Common myeloid progenitor, CD34-positive (primary cell): ENCODE results near the gene PRAF2.

Experiments used
- CTCF ChIA-PET: fragments of 350-600 bp; sonication (Branson Sonifier 250); formaldehyde crosslinking; loops from one replicate; lab custom pipeline; 2021; ENCODE audit warnings: antibody characterized with exemption; lab: Charles Lee
- POLR2A ChIA-PET: fragments of 350-600 bp; sonication (Branson Sonifier 250); formaldehyde crosslinking; loops from one replicate; lab custom pipeline; 2021; ENCODE audit warnings: antibody characterized with exemption; lab: Charles Lee
- DNase-seq, 3 donors: peaks; one replicate each; pipeline versions ENCODE4 v3.0.0 to v3.0.0-alpha.2; 2013
- H3K27ac ChIP-seq, 2 experiments: 1 replicate in 1 of 2; 2 replicates in 1 of 2; pipeline ENCODE4 v1.7.0; 2013; ENCODE audit warnings: inconsistent platforms in 2 of 2, low read length in 2 of 2, mild to moderate bottlenecking in 2 of 2, low read depth in 1 of 2, moderate library complexity in 1 of 2; ENCODE audit not compliant: severe bottlenecking in 2 of 2, insufficient read depth in 1 of 2, poor library complexity in 1 of 2
- H3K27me3 ChIP-seq, 5 experiments: replicated peaks in 2 of 5; 1 replicate in 3 of 5; 2 replicates in 2 of 5; pipeline versions ENCODE4 v1.6.1 to v1.7.0; 2013; ENCODE audit warnings: low read length in 4 of 5, mild to moderate bottlenecking in 2 of 5, moderate library complexity in 2 of 5, inconsistent platforms in 1 of 5; ENCODE audit not compliant: insufficient read depth in 5 of 5, control insufficient read depth in 4 of 5
- H3K36me3 ChIP-seq, 4 experiments: 1 replicate in 2 of 4; 2 replicates in 2 of 4; pipeline versions ENCODE4 v1.6.1 to v1.7.0; 2013; ENCODE audit warnings: low read length in 3 of 4, control low read depth in 1 of 4, mild to moderate bottlenecking in 1 of 4; ENCODE audit not compliant: control insufficient read depth in 4 of 4, insufficient read depth in 4 of 4
- H3K4me1 ChIP-seq, 4 experiments: 1 replicate in 3 of 4; 2 replicates in 1 of 4; pipeline versions ENCODE4 v1.6.1 to v1.7.1; 2013; ENCODE audit warnings: low read length in 3 of 4, mild to moderate bottlenecking in 3 of 4, control low read depth in 1 of 4, inconsistent platforms in 1 of 4, moderate library complexity in 1 of 4; ENCODE audit not compliant: control insufficient read depth in 4 of 4, insufficient read depth in 4 of 4; ENCODE audit errors: control extremely low read depth in 1 of 4
- H3K4me3 ChIP-seq, 7 experiments: 1 replicate in 4 of 7; 2 replicates in 3 of 7; pipeline versions ENCODE4 v1.5.1 to v1.7.0; 2013; ENCODE audit warnings: mild to moderate bottlenecking in 7 of 7, low read length in 6 of 7, moderate library complexity in 6 of 7, inconsistent platforms in 2 of 7, low read depth in 2 of 7, control low read depth in 1 of 7; ENCODE audit not compliant: insufficient read depth in 4 of 7, control insufficient read depth in 1 of 7; ENCODE audit errors: extremely low read depth in 1 of 7
- H3K9me3 ChIP-seq, 5 experiments: 1 replicate in 4 of 5; 2 replicates in 1 of 5; pipeline versions ENCODE4 v1.6.1 to v1.7.1; 2013; ENCODE audit warnings: low read length in 4 of 5, mild to moderate bottlenecking in 2 of 5, inconsistent platforms in 1 of 5, low read depth in 1 of 5, moderate library complexity in 1 of 5; ENCODE audit not compliant: control insufficient read depth in 4 of 5, insufficient read depth in 2 of 5; ENCODE audit errors: control extremely low read depth in 1 of 5
- WGBS: methylation state at CpG from one replicate; pipeline ENCODE4 v1.1.5; 2013; ENCODE audit not compliant: insufficient coverage; 5-methylcytosine and 5-hydroxymethylcytosine counted together

PRAF2 gene

DNA sequence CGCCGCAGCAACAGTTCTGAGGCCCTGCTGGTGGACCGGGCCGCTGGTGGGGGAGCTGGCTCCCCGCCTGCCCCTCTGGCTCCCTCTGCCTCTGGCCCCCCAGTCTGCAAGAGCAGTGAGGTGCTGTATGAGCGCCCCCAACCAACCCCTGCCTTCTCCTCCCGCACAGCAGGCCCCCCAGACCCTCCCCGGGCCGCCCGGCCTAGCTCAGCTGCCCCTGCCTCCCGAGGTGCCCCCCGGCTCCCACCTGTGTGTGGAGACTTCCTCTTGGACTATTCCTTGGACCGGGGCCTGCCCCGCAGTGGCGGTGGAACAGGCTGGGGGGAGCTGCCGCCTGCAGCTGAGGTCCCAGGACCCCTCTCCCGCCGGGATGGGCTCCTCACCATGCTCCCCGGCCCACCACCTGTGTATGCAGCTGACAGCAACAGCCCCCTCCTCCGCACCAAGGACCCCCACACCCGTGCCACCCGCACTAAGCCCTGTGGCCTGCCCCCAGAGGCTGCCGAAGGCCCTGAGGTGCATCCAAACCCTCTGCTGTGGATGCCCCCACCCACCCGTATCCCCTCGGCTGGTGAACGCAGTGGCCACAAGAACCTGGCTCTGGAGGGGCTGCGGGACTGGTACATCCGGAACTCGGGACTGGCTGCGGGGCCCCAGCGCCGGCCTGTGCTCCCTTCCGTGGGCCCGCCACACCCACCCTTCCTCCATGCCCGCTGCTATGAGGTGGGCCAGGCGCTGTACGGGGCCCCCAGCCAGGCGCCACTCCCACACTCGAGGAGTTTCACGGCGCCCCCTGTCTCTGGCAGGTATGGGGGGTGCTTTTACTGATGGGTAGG, 6.3 kb downstream of the PRAF2 start:
- Histone ChIP-seq H3K4me1 (peaks cover 0 to under 1% (median 0%) of the 10 kb centered on the region in 4 experiments), H3K9me3 (no peaks in the 10 kb centered on the region), H3K4me3 (no peak overlapping the region), H3K36me3 (peaks cover 0 to 18% (median under 1%) of the 10 kb centered on the region in 4 experiments), H3K27me3 (no peaks in the 10 kb centered on the region), H3K27ac (no peak overlapping the region)
- POLR2A ChIA-PET: no interaction called here
- CTCF ChIA-PET: interaction anchor here (0.9 kb wide), 1 partner anchor 11 kb away, joined by 3 read pairs; no protein-coding TSS in a partner anchor
- DNase-seq: no peak
- WGBS: 85% methylated on average over 22 of the region's 41 CpGs

DNA sequence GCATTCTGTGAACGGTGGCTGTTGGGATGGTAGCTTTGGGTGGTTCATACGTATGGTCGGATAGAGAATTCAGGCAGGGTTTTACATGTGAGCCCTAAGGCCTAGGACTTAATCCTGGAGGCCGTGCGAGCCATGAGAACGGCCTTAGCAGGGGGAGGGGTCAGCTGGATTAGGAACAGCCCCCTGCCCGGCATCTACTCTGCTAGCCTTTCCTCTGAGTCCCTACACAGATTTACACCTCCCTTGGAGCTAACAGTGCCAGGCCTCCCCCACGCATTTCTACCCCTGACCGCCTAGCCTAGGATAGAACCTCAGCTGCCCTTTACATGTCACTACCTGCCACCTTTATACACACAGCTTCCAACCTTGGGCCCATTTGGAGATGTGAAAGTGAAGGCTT, 7.1 kb downstream of the PRAF2 start:
- ChIA-PET CTCF (interaction anchor here (0.9 kb wide), 1 partner anchor 10 kb away, joined by 3 read pairs; no protein-coding TSS in a partner anchor), POLR2A (no interaction called here)
- WGBS: 90% methylated on average over 4 of the region's 9 CpGs
- Histone ChIP-seq H3K36me3 (peaks cover 0 to 22% (median 3%) of the 10 kb centered on the region in 4 experiments), H3K27me3 (no peaks in the 10 kb centered on the region), H3K9me3 (no peaks in the 10 kb centered on the region), H3K4me1 (no peaks in the 10 kb centered on the region), H3K4me3 (no peak overlapping the region), H3K27ac (no peak overlapping the region)
- no peak for DNase-seq

DNA sequence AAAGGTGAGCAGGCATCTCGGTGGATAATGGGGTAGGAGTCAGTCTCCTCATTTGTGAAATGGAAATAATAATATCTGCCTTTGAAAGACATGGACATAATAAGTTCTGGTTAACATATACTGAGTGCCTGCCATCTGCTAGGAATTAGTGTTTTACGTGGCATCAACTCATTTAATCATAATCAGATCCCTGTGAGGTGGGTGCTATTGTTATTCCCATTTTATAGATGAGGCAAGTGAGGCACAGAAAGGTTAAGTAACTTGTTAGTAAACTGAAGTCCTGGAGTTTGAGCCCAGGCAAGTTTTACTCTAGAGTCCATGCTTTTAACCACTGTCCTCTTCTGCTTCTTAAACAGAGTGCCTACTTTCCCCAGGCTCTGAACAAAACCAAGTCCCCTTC, 7.5 kb downstream of the PRAF2 start:
- H3K4me3 ChIP-seq: no peak overlapping the region
- H3K4me1 ChIP-seq: no peaks in the 10 kb centered on the region
- ChIA-PET POLR2A (no interaction called here), CTCF (interaction anchor here (0.9 kb wide), 1 partner anchor 10 kb away, joined by 3 read pairs; no protein-coding TSS in a partner anchor)
- no peak for DNase-seq
- H3K27ac ChIP-seq: no peak overlapping the region
- H3K9me3 ChIP-seq: no peaks in the 10 kb centered on the region
- H3K27me3 ChIP-seq: no peaks in the 10 kb centered on the region
- peaks cover 0 to 22% (median 3%) of the 10 kb centered on the region in 4 experiments for H3K36me3 ChIP-seq
- no CpG with 5 or more reads among the region's 2 CpGs for WGBS

GRCh38 chrX:49064735-49065134, 9.1 kb downstream of the PRAF2 start:
- POLR2A ChIA-PET: no interaction called here
- Histone ChIP-seq H3K36me3 (peaks cover 0 to 22% (median 3%) of the 10 kb centered on the region in 4 experiments), H3K27ac (no peak overlapping the region), H3K9me3 (no peaks in the 10 kb centered on the region), H3K4me1 (no peaks in the 10 kb centered on the region), H3K4me3 (no peak overlapping the region), H3K27me3 (no peaks in the 10 kb centered on the region)
- CTCF ChIA-PET: no interaction called here
- 83% methylated on average over 4 of the region's 8 CpGs for WGBS
- no peak for DNase-seq

GRCh38 chrX:49064303-49064702, 9.5 kb downstream of the PRAF2 start:
- Histone ChIP-seq H3K9me3 (no peaks in the 10 kb centered on the region), H3K27ac (no peak overlapping the region), H3K27me3 (no peaks in the 10 kb centered on the region), H3K36me3 (peaks cover 0 to 22% (median 3%) of the 10 kb centered on the region in 4 experiments), H3K4me1 (no peaks in the 10 kb centered on the region), H3K4me3 (no peak overlapping the region)
- ChIA-PET POLR2A (no interaction called here), CTCF (no interaction called here)
- WGBS: 93% methylated on average over 14 of the region's 20 CpGs
- no peak for DNase-seq

- CTCF ChIA-PET: no interaction called here
These were observed 10.1 kb downstream of the PRAF2 start for GRCh38 chrX:49063715-49064114.

GRCh38 chrX:49061916-49062315, 11.9 kb downstream of the PRAF2 start:
- Histone ChIP-seq H3K36me3 (peaks cover 0 to 19% (median 3%) of the 10 kb centered on the region in 4 experiments), H3K9me3 (no peaks in the 10 kb centered on the region), H3K27me3 (no peaks in the 10 kb centered on the region), H3K4me3 (no peak overlapping the region), H3K27ac (no peak overlapping the region), H3K4me1 (no peaks in the 10 kb centered on the region)
- ChIA-PET CTCF (no interaction called here), POLR2A (no interaction called here)
- DNase-seq: no peak
- 84% methylated on average over 9 of the region's 10 CpGs for WGBS

More at GRCh38 chrX:49063715-49064114, 10.1 kb downstream of the PRAF2 start:
- peaks cover 0 to 21% (median 3%) of the 10 kb centered on the region in 4 experiments for H3K36me3 ChIP-seq
- no CpG with 5 or more reads among the region's 9 CpGs for WGBS
- H3K27ac ChIP-seq: no peak overlapping the region
- no peaks in the 10 kb centered on the region for H3K4me1 ChIP-seq
- POLR2A ChIA-PET: no interaction called here
- no peak for DNase-seq
- no peaks in the 10 kb centered on the region for H3K27me3 ChIP-seq
- no peak overlapping the region for H3K4me3 ChIP-seq
- no peaks in the 10 kb centered on the region for H3K9me3 ChIP-seq
